ENCODE data around the gene PREP.

GRCh38 chr6:105372849-105373182 lies 30.1 kb downstream of the PREP start:
- TF ChIP-seq CTCF (IDR thresholded peaks at IDR 0.05; ENCODE audit: insufficient read depth, low read depth, low read length) = no peak
- TF ChIP-seq EZH2 (IDR thresholded peaks at IDR 0.05; ENCODE audit: insufficient read depth, low read length) = no peak

All from astrocyte (in vitro differentiated cells and primary cell).